ENCODE results near the gene E4F1.

- TF ChIP-seq POLR2A (IDR thresholded peaks at IDR 0.05) = no peak
- no peak for TF ChIP-seq EP300 (IDR thresholded peaks at IDR 0.05)
Observed at GRCh38 chr16:2237493-2238149, 14.2 kb downstream of the E4F1 start.
